ENCODE measurements around the gene YWHAQ.

DNA sequence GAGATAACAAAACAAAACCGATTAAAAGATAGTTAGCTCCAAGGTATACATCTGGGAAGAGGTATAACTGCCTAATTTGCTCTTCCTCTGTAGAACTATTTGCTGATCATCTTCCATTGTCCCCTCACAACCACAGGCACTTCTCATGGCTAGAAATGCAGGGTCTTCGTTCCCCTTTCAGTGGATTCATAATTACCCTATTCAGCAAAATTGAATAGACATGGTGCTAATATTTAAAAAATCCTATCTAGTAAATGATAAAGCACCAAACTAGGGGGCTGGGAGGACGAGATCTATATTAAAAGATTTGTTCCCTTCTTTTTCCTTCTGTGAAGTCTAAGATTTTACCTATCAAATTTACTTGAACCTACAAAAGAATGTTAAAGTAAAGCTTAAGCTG lies 44.3 kb downstream of the YWHAQ start:
- TF ChIP-seq, protein P1, sequence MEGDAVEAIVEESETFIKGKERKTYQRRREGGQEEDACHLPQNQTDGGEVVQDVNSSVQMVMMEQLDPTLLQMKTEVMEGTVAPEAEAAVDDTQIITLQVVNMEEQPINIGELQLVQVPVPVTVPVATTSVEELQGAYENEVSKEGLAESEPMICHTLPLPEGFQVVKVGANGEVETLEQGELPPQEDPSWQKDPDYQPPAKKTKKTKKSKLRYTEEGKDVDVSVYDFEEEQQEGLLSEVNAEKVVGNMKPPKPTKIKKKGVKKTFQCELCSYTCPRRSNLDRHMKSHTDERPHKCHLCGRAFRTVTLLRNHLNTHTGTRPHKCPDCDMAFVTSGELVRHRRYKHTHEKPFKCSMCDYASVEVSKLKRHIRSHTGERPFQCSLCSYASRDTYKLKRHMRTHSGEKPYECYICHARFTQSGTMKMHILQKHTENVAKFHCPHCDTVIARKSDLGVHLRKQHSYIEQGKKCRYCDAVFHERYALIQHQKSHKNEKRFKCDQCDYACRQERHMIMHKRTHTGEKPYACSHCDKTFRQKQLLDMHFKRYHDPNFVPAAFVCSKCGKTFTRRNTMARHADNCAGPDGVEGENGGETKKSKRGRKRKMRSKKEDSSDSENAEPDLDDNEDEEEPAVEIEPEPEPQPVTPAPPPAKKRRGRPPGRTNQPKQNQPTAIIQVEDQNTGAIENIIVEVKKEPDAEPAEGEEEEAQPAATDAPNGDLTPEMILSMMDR (conservative IDR thresholded peaks at IDR 0.05) = no peak
- TF ChIP-seq ZFX (IDR thresholded peaks at IDR 0.05) = no peak

All from C4-2B (cell line).